Osteocyte (in vitro differentiated cells): Measurements from ENCODE around the gene COL15A1. TPM values are rescaled to one million over a fixed set of nuclear protein-coding genes. Genes with fewer than 3 reads are reported as not detected.

ENCODE experiments used
- DNase-seq: peaks from one replicate; pipeline ENCODE4 v3.0.0; 2021; ENCODE audit warnings: mixed read lengths; ENCODE audit not compliant: unreplicated experiment; ENCODE audit errors: extremely low spot score
- H3K27ac Mint-ChIP-seq: one replicate; pipeline ENCODE4 v1.8.0; 2021; ENCODE audit warnings: mild to moderate bottlenecking, mixed read lengths; ENCODE audit not compliant: unreplicated experiment
- H3K27me3 Mint-ChIP-seq: one replicate; pipeline ENCODE4 v1.8.0; 2021; ENCODE audit warnings: mixed read lengths; ENCODE audit not compliant: unreplicated experiment
- H3K36me3 Mint-ChIP-seq: one replicate; pipeline ENCODE4 v1.8.0; 2021; ENCODE audit warnings: mixed read lengths; ENCODE audit not compliant: unreplicated experiment
- H3K4me1 Mint-ChIP-seq: one replicate; pipeline ENCODE4 v1.8.0; 2021; ENCODE audit warnings: mixed read lengths; ENCODE audit not compliant: unreplicated experiment
- H3K4me3 Mint-ChIP-seq: one replicate; pipeline ENCODE4 v1.8.0; 2021; ENCODE audit warnings: mild to moderate bottlenecking, moderate library complexity, mixed read lengths; ENCODE audit not compliant: unreplicated experiment
- H3K9me3 Mint-ChIP-seq: one replicate; pipeline ENCODE4 v1.8.0; 2021; ENCODE audit warnings: mixed read lengths; ENCODE audit not compliant: unreplicated experiment
- CTCF ChIP-seq: fragments of 200-600 bp; sonication (generic); IDR thresholded peaks from 2 replicates; pipeline ENCODE4 v1.5.0; 2021; ENCODE audit warnings: antibody characterized with exemption, mild to moderate bottlenecking, moderate library complexity
- total RNA-seq: library from RNA; stranded (reverse); gene quantifications from 2 replicates; pipeline ENCODE4 v1.2.1, GENCODE V29; 2021

COL15A1 gene
- total RNA-seq, 1 donor from 2014 or later: 0.81 TPM

- DNase-seq: no peak
- Mint-ChIP-seq H3K9me3 (no peaks in the 10 kb centered on the region), H3K27ac (no peak overlapping the region), H3K36me3 (peaks cover 2% of the 10 kb centered on the region), H3K4me1 (peaks cover 59% of the 10 kb centered on the region), H3K27me3 (no peaks in the 10 kb centered on the region), H3K4me3 (no peak overlapping the region)
- no peak for TF ChIP-seq CTCF
These were observed 164.4 kb downstream of the COL15A1 start for GRCh38 chr9:99108131-99108530.

GRCh38 chr9:99109522-99109921, 165.8 kb downstream of the COL15A1 start:
- H3K9me3 Mint-ChIP-seq: no peaks in the 10 kb centered on the region
- no peak overlapping the region for H3K27ac Mint-ChIP-seq
- no peak overlapping the region for H3K4me3 Mint-ChIP-seq
- no peak for DNase-seq
- no peaks in the 10 kb centered on the region for H3K27me3 Mint-ChIP-seq
- TF ChIP-seq CTCF: no peak
- H3K4me1 Mint-ChIP-seq: peaks cover 51% of the 10 kb centered on the region
- H3K36me3 Mint-ChIP-seq: peaks cover 2% of the 10 kb centered on the region

- Mint-ChIP-seq H3K4me3 (no peak overlapping the region), H3K27ac (no peak overlapping the region), H3K27me3 (no peaks in the 10 kb centered on the region), H3K4me1 (peaks cover 47% of the 10 kb centered on the region), H3K36me3 (peaks cover 2% of the 10 kb centered on the region), H3K9me3 (no peaks in the 10 kb centered on the region)
- no peak for TF ChIP-seq CTCF
- no peak for DNase-seq
These were observed 169.2 kb downstream of the COL15A1 start for GRCh38 chr9:99112750-99113413.

- peaks cover 40% of the 10 kb centered on the region for H3K4me1 Mint-ChIP-seq
These were observed 169.8 kb downstream of the COL15A1 start for GRCh38 chr9:99113414-99114048.

More at GRCh38 chr9:99113414-99114048, 169.8 kb downstream of the COL15A1 start:
- DNase-seq: no peak
- H3K9me3 Mint-ChIP-seq: no peaks in the 10 kb centered on the region
- H3K4me3 Mint-ChIP-seq: no peak overlapping the region
- H3K27me3 Mint-ChIP-seq: no peaks in the 10 kb centered on the region
- no peak overlapping the region for H3K27ac Mint-ChIP-seq
- TF ChIP-seq CTCF: no peak
- H3K36me3 Mint-ChIP-seq: peaks cover 2% of the 10 kb centered on the region
